ENCODE measurements around the gene ARF6. TPM values are rescaled to one million over a fixed set of nuclear protein-coding genes. Genes with fewer than 3 reads are reported as not detected.
"Not testable (repeated sequence)": the region's sequence is repeated elsewhere in the genome, so short reads cannot be mapped to it uniquely, and the experiment has no call there.

Gene ARF6
- total and polyA plus RNA-seq, 2 experiments from 2014 or later: 22.5 to 27.8 TPM

- no peak for TF ChIP-seq CTCF (IDR thresholded peaks at IDR 0.05; ENCODE audit: low read depth, low read length)
- peaks cover 37% of the 10 kb centered on the region for H3K4me1 ChIP-seq (ENCODE audit: low read depth)
- no peaks in the 10 kb centered on the region for H3K27me3 ChIP-seq
- H3K4me3 ChIP-seq: no peak overlapping the region
- DNase-seq (ENCODE audit: low read depth in 1 of 2, low spot score in 1 of 2): no peak
- H3K36me3 ChIP-seq: peaks cover 8% of the 10 kb centered on the region
- no peak overlapping the region for H3K27ac ChIP-seq
- no peaks in the 10 kb centered on the region for H3K9me3 ChIP-seq (ENCODE audit: low read depth)
Measured at GRCh38 chr14:49897965-49898364, 5.1 kb downstream of the ARF6 start.

- H3K4me1 ChIP-seq (ENCODE audit: low read depth): peaks cover 37% of the 10 kb centered on the region
Measured at GRCh38 chr14:49898485-49898884, 5.6 kb downstream of the ARF6 start.

GRCh38 chr14:49900973-49901372, 8.1 kb downstream of the ARF6 start:
- no peak for DNase-seq (ENCODE audit: low read depth in 1 of 2, low spot score in 1 of 2)
- TF ChIP-seq CTCF (IDR thresholded peaks at IDR 0.05; ENCODE audit: low read depth, low read length): no peak
- no peak overlapping the region for H3K27ac ChIP-seq
- H3K9me3 ChIP-seq (ENCODE audit: low read depth): no peaks in the 10 kb centered on the region
- H3K4me3 ChIP-seq: no peak overlapping the region
- peaks cover 20% of the 10 kb centered on the region for H3K4me1 ChIP-seq (ENCODE audit: low read depth)
- no peaks in the 10 kb centered on the region for H3K27me3 ChIP-seq
- no peaks in the 10 kb centered on the region for H3K36me3 ChIP-seq

More at GRCh38 chr14:49898485-49898884, 5.6 kb downstream of the ARF6 start:
- no peak for DNase-seq (ENCODE audit: low read depth in 1 of 2, low spot score in 1 of 2)
- no peak for TF ChIP-seq CTCF (IDR thresholded peaks at IDR 0.05; ENCODE audit: low read depth, low read length)
- Histone ChIP-seq H3K27ac (no peak overlapping the region), H3K27me3 (no peaks in the 10 kb centered on the region), H3K36me3 (peaks cover 8% of the 10 kb centered on the region), H3K4me3 (no peak overlapping the region), H3K9me3 (ENCODE audit: low read depth) (no peaks in the 10 kb centered on the region)

- H3K9me3 ChIP-seq (ENCODE audit: low read depth); DNase-seq (ENCODE audit: low read depth in 1 of 2, low spot score in 1 of 2); H3K4me3 ChIP-seq; H3K27ac ChIP-seq; H3K27me3 ChIP-seq; H3K4me1 ChIP-seq (ENCODE audit: low read depth); H3K36me3 ChIP-seq: not testable (repeated sequence)
Measured at GRCh38 chr14:49902679-49903246, 9.9 kb downstream of the ARF6 start.

DNA sequence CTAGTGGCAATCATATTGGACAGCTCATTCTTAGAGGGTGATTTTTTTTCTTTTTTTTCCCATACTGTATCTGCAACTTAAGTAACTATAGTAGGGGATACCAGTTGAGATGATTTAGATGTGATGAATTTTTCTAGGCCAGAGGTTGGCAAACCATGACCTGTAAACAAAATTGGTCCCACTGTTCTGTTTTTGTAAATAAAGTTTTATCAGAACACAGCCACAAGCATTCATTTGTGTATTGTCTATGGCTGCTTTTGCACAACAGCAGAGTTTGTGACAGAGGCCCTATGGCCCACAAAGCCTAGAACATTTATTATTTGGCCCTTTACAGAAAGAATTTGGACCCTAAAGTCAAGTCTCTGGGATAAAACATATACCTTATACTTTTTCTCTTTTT, 11.4 kb downstream of the ARF6 start:
- H3K4me1 ChIP-seq (ENCODE audit: low read depth): no peaks in the 10 kb centered on the region
- H3K27me3 ChIP-seq: no peaks in the 10 kb centered on the region
- H3K27ac ChIP-seq: no peak overlapping the region
- no peak overlapping the region for H3K4me3 ChIP-seq
- no peaks in the 10 kb centered on the region for H3K36me3 ChIP-seq
- TF ChIP-seq CTCF (IDR thresholded peaks at IDR 0.05; ENCODE audit: low read depth, low read length): no peak
- DNase-seq (ENCODE audit: low read depth in 1 of 2, low spot score in 1 of 2): no peak
- no peaks in the 10 kb centered on the region for H3K9me3 ChIP-seq (ENCODE audit: low read depth)

DNA sequence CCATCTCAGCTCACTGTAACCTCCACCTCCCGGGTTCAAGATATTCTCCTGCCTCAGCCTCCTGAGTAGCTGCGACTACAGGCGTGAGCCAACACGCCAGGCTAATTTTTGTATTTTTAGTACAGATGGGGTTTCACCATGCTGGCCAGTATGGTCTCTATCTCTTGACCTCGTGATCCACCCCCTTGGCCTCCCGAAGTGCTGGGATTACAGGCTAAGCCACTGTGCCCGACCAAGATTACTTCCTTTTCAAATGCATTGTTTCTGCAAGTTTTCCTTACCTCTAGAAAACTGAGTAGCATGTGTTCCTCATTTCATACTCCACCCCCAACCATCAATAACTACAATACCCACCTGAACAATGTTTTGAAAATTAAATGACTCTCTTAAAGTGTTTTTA, 13.1 kb downstream of the ARF6 start:
- no peak for TF ChIP-seq CTCF (IDR thresholded peaks at IDR 0.05; ENCODE audit: low read depth, low read length)
- Histone ChIP-seq H3K4me1 (ENCODE audit: low read depth) (no peaks in the 10 kb centered on the region), H3K27me3 (no peaks in the 10 kb centered on the region), H3K9me3 (ENCODE audit: low read depth) (no peaks in the 10 kb centered on the region), H3K27ac (no peak overlapping the region), H3K4me3 (no peak overlapping the region), H3K36me3 (no peaks in the 10 kb centered on the region)
- no peak for DNase-seq (ENCODE audit: low read depth in 1 of 2, low spot score in 1 of 2)
